Mesendoderm (in vitro differentiated cells): Measurements from ENCODE around the gene SLC27A4.

Experiments used
- DNase-seq: peaks from one replicate; pipeline ENCODE4 v3.0.0; 2013
- H2AK5ac ChIP-seq: 2 replicates; pipeline ENCODE4 v1.6.1; 2013; ENCODE audit warnings: low read length, inconsistent platforms
- H2BK120ac ChIP-seq: 2 replicates; pipeline ENCODE4 v1.6.1; 2013; ENCODE audit warnings: low read depth, mild to moderate bottlenecking, low read length, moderate library complexity, mixed read lengths
- H2BK15ac ChIP-seq: replicated peaks from 2 replicates; pipeline ENCODE4 v1.6.1; 2013; ENCODE audit warnings: low read depth, mild to moderate bottlenecking, moderate library complexity
- H2BK5ac ChIP-seq: 2 replicates; pipeline ENCODE4 v1.6.1; 2013; ENCODE audit warnings: low read length, inconsistent platforms
- H3K18ac ChIP-seq: 2 replicates; pipeline ENCODE4 v1.6.1; 2013; ENCODE audit warnings: mild to moderate bottlenecking, low read length, mixed read lengths
- H3K23ac ChIP-seq: one replicate; pipeline ENCODE4 v1.6.1; 2013; ENCODE audit warnings: low read length
- H3K27ac ChIP-seq: 2 replicates; pipeline ENCODE4 v1.5.1; 2013; ENCODE audit warnings: low read depth, mild to moderate bottlenecking, inconsistent platforms, low read length, moderate library complexity
- H3K27me3 ChIP-seq: 2 replicates; pipeline ENCODE4 v1.6.1; 2013; ENCODE audit warnings: low read length, control low read depth, mild to moderate bottlenecking, inconsistent platforms; ENCODE audit not compliant: insufficient read depth, poor library complexity
- H3K36me3 ChIP-seq: 2 replicates; pipeline ENCODE4 v1.6.1; 2013; ENCODE audit warnings: low read length, inconsistent platforms; ENCODE audit not compliant: control insufficient read depth, insufficient read depth
- H3K4ac ChIP-seq: one replicate; pipeline ENCODE4 v1.6.1; 2013; ENCODE audit warnings: low read depth, mild to moderate bottlenecking, low read length, moderate library complexity
- H3K4me1 ChIP-seq: 2 replicates; pipeline ENCODE4 v1.6.1; 2013; ENCODE audit warnings: low read depth, low read length, inconsistent platforms; ENCODE audit not compliant: control insufficient read depth
- H3K4me2 ChIP-seq: 2 replicates; pipeline ENCODE4 v1.6.1; 2013; ENCODE audit warnings: low read length
- H3K4me3 ChIP-seq: 2 replicates; pipeline ENCODE4 v1.5.1; 2013; ENCODE audit warnings: mild to moderate bottlenecking, low read length
- H3K56ac ChIP-seq: one replicate; pipeline ENCODE4 v1.6.1; 2013; ENCODE audit warnings: low read length
- H3K79me1 ChIP-seq: 2 replicates; pipeline ENCODE4 v1.6.1; 2013; ENCODE audit warnings: low read length, inconsistent platforms
- H3K79me2 ChIP-seq: 2 replicates; pipeline ENCODE4 v1.6.1; 2013; ENCODE audit warnings: mild to moderate bottlenecking, low read length; ENCODE audit not compliant: control insufficient read depth, insufficient read depth
- H3K9ac ChIP-seq: 2 replicates; pipeline ENCODE4 v1.6.1; 2013; ENCODE audit warnings: low read length, inconsistent platforms
- H4K5ac ChIP-seq: one replicate; pipeline ENCODE4 v1.6.1; 2013; ENCODE audit warnings: low read length
- H4K8ac ChIP-seq: one replicate; pipeline ENCODE4 v1.6.1; 2013; ENCODE audit warnings: low read depth, mild to moderate bottlenecking, control low read depth, low read length, moderate library complexity
- WGBS: extraction: QIAGEN DNeasy Blood & Tissue Kit; methylation state at CpG from one replicate; pipeline ENCODE4 v1.1.7; 2013; ENCODE audit warnings: low lambda C conversion rate, missing lambda C conversion rate; ENCODE audit not compliant: insufficient coverage; ENCODE audit errors: extremely low coverage; 5-methylcytosine and 5-hydroxymethylcytosine counted together

SLC27A4 gene

DNA sequence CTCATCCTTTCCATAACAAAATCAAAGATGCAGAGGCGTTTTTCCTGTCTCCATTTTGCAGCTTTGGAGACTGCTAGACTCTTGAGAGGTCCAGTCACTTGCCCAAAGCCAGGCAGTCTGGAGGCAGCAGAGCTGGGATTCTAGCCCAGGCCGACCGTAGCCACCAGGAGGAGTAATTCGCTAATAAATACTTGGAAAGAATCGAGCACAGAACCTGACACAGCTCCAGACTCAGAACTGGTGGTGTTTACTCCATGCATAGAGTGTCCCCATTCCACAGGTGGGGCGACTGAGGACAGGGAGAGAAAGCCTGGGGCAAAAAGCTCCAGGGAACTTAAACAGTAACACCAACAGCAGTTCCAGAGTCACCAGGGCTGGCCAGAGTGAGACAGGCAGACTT is 69.7 kb downstream of the SLC27A4 start:
- Histone ChIP-seq H2BK120ac (no peak overlapping the region), H3K4ac (no peak overlapping the region), H3K18ac (no peak overlapping the region), H3K4me1 (no peaks in the 10 kb centered on the region), H4K5ac (no peak overlapping the region), H3K4me2 (no peak overlapping the region), H4K8ac (no peak overlapping the region), H3K23ac (no peak overlapping the region), H2BK5ac (no peak overlapping the region), H3K79me2 (no peaks in the 10 kb centered on the region), H3K56ac (no peak overlapping the region), H2AK5ac (no peak overlapping the region), H3K9ac (no peak overlapping the region), H3K36me3 (no peaks in the 10 kb centered on the region), H3K27me3 (peaks cover 10% of the 10 kb centered on the region), H3K4me3 (no peak overlapping the region), H3K79me1 (no peaks in the 10 kb centered on the region), H2BK15ac (no peak overlapping the region), H3K27ac (no peak overlapping the region)
- no CpG with 5 or more reads among the region's 6 CpGs for WGBS
- peak; percentile 59 for DNase-seq
